Erythroblast (primary cell): ENCODE measurements around the gene FLRT3.

Experiments
- GATA1 ChIP-seq: IDR thresholded peaks from 2 replicates; pipeline ENCODE4 v1.6.1; 2011; ENCODE audit warnings: low read depth, mild to moderate bottlenecking, control low read depth, low read length, moderate library complexity
- POLR2A ChIP-seq: IDR thresholded peaks from 2 replicates; pipeline ENCODE4 v1.6.1; 2011; ENCODE audit warnings: mild to moderate bottlenecking, low read length

DNA sequence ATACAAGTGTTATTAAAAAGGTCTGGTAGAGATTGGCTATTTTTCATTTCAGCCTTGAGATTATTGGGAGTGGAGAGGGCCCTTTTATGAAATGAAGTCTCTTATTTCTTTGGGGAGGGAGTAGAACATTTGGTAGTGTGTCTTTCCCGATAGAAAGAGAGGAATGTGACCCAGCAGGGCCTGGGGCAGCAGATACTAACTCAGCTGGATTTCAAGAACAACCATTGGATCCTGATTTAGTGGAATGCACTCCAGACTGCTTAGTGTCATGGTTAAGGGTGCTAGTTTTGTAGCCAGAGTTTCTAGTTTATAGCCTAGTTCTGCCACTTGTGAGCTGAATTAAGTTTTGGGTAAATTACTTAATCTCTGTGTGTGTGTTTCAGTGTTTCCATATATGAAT is 18.4 kb upstream of the FLRT3 start:
- TF ChIP-seq POLR2A (no peak), GATA1 (no peak)
